GM12864 (cell line): ENCODE data around the gene CLIC6.

Experiments
- DNase-seq: peaks from one replicate; pipeline ENCODE4 v3.0.0-alpha.2; 2011; ENCODE audit warnings: low read depth
- H3K4me3 ChIP-seq: 2 replicates; pipeline ENCODE4 v1.5.1; 2011; ENCODE audit warnings: mild to moderate bottlenecking, low read depth, low read length, control low read depth
- TF ChIP-seq, protein P1 (sequence below): IDR thresholded peaks from 2 replicates; pipeline ENCODE4 v1.5.1; 2011; ENCODE audit warnings: low read depth, mild to moderate bottlenecking, moderate library complexity, low read length, control low read depth, inconsistent platforms; ENCODE audit errors: missing control alignments

CLIC6 gene

DNA sequence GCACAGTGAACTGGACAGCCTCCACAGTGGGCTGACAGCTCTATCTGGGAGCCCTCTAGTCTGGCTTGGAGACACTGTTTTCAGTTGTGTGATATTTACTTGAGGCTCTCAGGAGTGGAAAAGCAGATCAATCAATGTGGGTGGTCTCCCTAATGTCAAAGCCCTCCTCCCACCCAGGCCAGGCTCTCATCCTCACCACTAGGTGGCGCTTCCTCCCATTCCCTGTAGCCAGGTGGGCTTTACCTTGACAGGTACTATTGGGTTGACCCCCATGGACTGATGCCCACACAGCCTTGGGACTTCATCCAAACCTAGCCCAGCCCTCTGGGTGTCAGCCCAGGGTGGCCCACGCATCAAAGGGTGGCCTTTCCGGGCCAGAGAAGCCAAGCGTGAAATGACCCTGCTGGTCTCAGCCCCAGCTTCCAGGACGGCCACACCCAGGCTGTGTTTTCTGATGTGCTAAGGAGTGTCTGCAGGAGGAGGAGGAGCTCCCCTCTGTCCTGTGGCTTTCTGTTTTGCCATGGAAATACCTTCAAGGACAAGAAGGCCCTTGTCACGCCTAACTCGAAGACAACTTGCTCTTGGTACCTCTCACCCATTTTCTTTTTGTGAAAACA, 54.0 kb downstream of the CLIC6 start:
- TF ChIP-seq, protein P1, sequence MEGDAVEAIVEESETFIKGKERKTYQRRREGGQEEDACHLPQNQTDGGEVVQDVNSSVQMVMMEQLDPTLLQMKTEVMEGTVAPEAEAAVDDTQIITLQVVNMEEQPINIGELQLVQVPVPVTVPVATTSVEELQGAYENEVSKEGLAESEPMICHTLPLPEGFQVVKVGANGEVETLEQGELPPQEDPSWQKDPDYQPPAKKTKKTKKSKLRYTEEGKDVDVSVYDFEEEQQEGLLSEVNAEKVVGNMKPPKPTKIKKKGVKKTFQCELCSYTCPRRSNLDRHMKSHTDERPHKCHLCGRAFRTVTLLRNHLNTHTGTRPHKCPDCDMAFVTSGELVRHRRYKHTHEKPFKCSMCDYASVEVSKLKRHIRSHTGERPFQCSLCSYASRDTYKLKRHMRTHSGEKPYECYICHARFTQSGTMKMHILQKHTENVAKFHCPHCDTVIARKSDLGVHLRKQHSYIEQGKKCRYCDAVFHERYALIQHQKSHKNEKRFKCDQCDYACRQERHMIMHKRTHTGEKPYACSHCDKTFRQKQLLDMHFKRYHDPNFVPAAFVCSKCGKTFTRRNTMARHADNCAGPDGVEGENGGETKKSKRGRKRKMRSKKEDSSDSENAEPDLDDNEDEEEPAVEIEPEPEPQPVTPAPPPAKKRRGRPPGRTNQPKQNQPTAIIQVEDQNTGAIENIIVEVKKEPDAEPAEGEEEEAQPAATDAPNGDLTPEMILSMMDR, result peak; percentile 96
- no peak for DNase-seq
- no peak overlapping the region for H3K4me3 ChIP-seq

DNA sequence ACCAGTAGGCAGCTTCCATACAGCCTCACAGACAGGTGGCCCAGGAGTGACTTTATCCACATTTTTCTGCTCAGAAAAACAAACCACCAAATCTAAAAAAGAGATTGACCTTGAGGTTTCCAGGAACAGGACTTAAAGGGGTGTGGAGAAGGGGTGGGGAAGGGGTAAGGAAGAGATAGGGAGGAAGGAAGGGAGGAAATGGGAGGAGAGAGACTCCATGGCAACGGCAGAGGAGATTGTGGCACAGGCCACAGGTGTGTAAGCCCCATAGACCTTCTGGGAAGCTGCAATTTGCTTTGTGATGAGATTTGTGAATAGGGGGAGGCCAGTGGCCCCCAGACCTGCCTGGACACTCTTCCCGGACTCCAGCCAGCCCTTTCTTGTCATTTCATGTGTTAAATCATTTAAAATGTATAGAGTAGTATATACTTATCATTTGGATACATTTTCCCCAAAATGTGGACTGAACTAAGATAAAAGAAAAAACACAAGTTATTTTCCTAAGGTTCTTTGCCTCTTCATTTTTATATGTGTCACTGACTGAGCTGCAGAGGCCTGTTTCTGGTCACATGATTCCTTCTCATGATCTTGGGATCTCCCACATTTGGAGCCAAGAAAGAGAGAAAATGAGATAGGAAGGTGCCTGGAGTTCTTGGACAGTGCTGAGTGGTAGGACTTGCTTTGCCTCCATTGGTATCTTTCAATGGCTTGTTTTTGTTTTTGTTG, 55.5 kb downstream of the CLIC6 start:
- no peak for DNase-seq
- no peak overlapping the region for H3K4me3 ChIP-seq
- TF ChIP-seq, protein P1, result no peak

DNA sequence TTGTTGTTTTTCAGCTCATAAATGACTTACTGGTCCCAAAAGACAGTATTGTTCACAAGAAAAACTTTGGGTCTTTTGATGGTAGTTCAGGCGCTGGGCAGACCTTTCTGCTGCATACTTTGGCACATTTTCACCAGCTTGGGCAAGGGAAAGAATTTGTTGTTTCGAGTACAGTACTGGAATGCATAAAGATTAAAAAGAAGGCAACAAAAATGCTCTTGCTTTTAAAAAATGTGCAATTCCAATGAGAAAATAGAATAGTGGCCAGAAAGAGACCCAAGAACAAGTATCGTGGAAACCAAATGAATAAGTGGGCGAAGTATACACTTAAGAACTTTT, 56.0 kb downstream of the CLIC6 start:
- no peak overlapping the region for H3K4me3 ChIP-seq
- DNase-seq, result no peak
- TF ChIP-seq, protein P1, result no peak

DNA sequence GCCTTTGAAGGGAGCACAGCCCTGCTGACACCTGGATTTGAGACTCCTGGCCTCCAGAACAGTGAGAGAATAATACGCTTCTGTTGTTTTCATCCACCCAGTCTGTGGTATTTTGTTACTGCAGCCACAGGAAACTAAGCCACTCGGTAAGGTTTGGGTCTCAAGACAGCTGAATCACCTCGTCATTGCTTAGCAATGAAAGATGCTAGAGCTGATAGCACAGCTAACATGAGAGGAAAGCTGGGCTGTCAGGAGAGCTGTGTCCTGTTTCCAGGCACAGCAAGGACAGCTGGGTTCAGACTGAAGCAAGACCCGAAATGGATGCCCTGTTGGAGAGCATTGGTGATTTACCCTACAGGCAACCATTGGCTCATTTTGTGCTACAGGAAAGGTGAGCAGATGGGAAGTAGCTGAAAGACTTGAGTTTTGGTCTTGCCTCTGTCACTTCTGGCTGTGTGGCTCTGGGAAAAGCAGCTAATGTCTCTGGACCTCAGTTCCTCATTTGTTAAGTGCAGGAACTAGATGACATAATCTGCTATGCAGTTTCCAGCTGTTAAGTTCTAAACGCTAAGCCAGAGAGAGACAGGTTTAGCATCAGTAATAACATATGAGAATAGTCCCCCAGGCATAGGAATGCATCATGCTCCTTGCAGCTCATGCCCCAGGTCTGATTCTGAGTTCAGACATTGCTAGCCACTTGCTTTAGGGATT, 58.0 kb downstream of the CLIC6 start:
- TF ChIP-seq, protein P1, result no peak
- no peak for DNase-seq
- no peak overlapping the region for H3K4me3 ChIP-seq

DNA sequence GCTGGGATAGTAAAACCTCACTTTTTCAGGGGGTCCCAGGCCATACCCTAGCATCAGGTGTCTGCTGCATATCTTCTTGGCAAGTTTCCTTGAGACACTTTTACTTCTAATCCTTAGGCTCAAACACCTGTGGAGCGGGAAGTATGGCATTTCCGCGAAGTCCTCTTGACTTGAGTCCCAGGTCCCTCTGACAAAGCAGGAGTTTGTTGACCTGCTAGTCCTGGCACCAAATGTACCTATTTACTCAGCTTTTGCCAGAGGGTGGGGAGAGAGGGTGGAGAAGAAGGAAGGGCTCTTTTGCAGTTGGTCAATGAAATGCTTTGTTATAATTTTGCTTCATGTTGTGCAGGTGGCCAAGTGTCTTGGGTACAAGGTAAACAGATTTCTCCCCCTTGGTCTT, 59.7 kb downstream of the CLIC6 start:
- TF ChIP-seq, protein P1, result no peak
- H3K4me3 ChIP-seq, result no peak overlapping the region
- no peak for DNase-seq

DNA sequence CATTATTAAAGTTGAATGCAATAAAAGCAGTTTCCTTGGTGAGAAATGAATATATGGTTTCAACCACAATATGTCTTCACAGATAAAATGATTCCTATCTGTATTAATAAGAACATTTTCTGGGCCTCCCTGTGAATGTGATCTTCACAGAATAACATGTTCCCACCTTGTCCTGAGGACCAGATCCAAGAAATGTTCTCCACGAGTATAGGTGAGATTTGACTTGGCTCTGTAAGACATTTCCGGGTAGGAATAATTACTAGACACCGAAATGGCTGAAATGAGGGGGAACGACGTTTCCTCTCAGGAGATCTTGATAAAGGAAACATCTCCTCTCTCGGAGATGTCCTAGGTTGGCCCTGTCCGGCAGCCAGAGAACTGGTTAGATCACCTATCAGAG, 61.4 kb downstream of the CLIC6 start:
- TF ChIP-seq, protein P1, result no peak
- no peak for DNase-seq

More for the DNA sequence above, 61.4 kb downstream of the CLIC6 start:
- H3K4me3 ChIP-seq, result no peak overlapping the region
